NCI-H1048 (cell line): Measurements from ENCODE around the gene DHRS3.
A peak's percentile ranks its signal among the peaks of the same experiment; 100 is the strongest.

ENCODE experiments used
- DNase-seq: peaks from one replicate; lab custom pipeline; 2025; lab: John Stamatoyannopoulos, UW

Gene DHRS3

DNA sequence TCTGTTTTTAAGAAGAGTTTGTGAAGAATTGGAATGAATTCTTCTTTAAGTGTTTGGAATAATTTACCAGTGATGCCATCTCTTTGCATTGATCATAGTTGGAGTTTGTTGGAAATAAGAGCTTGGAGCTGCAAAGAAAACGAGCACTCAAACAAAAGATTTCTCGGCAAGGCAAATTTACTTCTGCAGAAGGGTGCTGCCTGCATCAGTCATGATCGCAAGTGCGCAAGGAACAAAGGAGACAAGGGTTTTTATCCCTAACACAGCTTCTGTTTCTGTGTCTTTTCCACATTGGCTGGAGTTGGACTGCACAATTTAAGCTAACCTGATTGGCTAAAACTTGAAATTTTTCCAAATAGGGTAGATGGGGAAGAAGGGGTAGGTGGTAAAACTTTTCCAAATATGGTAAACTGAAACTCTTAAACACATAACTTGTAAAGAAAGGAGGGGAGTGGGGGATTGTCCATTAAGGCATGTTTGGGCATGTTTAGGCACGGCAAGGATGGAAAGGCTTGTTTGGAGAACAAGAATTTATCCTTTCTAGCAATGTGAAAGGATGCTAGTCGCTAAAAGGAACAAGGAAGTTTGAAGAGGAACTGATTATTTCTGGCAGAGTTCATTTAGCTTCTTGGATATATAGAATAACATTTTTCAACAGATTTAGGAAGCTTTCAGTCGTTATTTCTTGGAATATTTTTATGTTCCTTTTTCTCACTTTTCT, 22.4 kb upstream of the DHRS3 start:
- no peak for DNase-seq

DNA sequence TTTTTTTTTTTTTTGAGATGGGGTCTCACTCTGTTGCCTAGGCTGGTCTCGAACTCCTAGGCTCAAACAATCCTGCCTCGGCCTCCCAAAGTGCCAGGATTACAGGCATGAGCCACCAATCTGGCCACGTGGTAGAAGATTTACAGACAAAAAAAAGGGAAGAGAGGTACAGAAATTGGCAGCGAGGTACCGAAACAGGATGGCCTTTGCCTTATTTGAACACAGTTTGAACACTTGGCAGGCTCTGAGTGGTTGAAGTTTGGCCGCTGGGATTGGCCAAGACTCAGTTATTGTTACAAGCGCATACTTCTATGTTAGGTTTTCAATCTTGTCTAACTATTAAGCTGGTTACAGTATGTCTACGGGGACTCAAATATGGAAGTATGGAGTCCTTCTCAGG, 19.7 kb upstream of the DHRS3 start:
- no peak for DNase-seq

DNA sequence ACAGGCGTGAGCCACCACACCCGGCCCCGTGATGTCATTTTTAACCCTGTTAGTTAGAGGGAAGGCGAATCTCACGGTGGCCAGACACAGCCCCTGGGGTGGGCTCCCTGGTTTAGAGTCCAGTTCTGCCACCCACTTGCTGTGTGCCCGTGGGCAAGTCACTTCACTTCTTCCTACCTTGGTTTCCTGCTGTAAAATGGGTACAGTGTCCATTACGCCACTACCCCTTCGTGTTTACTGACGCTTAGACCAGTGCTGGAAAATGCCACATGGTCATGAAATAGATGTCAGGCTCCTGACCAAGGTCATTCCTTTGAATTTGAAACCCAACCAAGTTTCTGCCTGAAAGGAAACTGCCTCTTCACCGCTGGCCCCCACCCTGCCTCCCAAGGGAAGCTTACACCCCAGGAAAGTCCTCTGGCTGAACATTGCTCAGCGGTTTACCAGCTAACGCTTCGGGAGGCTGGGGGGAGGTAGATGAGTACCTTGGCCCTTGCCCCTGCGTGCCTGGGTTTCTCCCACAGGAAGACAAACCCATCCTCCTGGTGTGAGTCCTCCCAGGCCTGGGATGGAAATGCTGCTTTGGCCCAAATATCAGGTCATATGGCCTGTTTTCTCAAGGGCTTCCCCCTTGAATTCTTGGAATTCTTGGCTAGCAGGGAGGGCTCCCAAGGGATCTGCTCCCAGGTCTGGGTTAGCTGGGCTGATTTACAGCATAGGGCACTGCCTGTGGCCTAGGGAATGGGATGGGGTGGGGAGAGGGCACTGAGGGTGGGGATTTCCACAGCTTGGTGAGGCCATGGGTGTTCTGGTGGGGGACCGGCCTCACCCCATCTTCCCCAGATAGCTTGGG, 18.3 kb upstream of the DHRS3 start:
- DNase-seq = no peak

DNA sequence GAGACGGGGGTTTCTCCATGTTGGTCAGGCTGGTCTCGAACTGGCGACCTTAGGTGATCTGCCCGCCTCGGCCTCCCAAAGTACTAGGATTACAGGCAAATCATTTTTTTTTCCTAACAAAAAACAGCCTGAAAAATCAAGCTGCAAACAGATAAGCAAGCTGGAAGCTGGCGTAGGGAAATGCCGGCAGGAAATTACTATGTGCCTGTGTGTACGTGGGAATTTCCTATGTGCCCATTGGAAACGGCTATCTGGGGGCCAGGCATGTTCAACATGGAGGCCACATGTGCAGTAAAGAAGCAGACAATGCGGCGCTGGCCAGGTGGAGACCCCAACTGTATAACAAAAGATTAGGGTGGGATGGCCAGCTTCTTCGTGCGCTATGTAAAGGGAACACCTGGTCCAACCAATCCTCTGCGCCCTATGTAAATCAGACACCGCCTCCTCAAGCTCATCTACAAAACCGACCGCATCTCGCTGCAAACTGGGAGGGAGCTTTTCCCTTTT, 16.7 kb upstream of the DHRS3 start:
- no peak for DNase-seq

DNA sequence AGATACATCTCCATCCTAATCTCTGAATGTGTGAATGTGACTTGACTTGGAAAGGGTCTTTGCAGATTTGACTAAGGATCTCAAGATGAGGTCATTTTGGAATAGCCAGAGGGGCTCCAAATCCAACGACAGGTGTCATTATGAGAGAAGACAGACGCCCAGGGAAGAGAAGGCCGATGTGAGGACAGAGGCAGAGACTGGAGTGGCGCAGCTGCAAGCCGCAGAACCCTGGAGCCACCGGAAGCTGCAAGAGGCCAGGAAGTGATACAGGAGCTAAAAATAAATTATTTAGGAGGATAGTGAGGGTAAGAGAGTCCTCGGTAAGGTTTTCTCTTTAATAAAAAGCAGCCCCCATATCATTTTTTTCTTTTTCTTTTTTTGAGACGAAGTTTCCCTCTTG, 16.1 kb upstream of the DHRS3 start:
- no peak for DNase-seq

DNA sequence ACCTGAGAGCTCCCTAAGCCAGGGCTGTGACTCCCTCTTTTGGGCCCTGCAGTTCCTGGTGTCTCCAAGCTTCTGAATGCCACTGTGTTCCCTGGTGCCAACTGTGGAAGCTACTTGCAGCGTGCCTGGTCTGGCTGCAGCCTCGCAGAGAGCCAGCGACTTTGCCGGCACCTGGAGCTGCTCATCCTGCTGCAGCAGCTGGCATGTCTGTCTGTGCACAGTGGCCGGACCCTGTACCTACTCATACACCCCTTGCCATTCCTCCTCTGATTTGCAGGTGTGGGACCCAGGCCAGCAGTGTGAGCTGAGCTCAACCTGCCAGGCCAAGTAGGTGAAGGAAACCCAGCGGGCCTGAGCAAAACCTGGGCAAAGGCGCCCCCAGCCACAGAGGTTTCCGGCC, 13.6 kb upstream of the DHRS3 start:
- DNase-seq = no peak

DNA sequence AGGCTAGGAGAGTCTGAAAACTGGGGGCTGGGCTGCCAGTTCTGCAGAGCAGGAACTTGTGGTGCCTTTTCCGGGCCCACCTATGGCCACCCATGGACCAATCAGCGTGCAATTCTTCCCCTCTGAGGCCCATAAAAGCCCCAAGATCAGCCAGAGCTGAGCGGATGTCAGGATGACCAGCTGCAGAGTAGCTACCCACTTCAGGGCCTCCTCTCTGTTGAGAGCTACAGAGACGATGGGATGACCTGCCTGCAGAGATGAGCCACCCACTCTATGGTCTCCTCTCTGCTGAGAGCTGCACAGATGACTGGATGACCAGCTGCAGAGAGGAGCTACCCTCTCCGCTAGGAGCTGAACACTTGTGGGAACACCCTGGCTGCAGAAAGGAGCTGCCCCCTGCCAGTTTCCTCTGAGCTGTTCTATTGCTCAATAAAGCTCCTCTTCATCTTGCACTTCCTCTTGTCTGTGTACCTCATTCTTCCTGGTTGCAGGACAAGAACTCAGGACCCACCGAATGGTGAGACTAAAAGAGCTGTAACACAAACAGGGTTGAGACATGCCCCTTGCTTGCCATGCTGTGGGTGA, 13.0 kb upstream of the DHRS3 start:
- DNase-seq = no peak

DNA sequence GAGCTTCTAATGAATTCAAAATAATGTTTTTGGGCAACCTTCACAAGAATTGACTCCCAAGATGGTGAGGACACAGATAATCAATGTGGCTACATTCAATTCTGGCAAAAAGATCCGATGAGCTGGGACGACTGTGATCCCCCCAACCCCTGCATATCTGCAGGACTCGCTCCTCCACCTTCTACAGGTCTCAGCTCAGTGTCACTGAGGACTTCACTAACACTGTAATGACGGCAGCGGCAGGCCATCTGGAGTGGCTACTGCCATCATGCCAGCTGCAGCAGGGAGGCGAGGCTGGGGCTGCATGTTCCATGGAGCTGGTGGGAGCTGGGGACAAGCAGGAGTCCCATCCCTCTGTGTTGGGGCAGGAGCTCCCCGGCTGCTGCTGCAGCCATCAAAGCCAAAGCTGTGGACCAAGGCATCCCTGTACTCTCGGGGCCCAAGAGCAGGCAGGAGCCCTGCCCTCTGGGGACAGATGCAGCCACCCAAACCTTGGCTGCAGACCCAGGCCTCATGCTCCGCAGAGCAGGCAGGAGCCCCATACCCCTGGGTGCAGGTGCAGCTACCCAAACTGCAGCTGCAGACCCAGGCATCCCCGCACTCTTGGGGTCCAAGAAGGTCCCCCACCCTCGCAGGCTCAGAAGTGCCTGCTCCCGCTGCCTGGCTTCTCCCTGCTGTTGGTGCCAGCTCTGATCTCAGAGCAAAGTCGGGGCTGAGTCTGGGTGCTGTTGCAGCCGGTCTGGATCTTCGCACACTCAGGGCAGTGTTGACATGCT, 12.2 kb upstream of the DHRS3 start:
- DNase-seq = no peak

DNA sequence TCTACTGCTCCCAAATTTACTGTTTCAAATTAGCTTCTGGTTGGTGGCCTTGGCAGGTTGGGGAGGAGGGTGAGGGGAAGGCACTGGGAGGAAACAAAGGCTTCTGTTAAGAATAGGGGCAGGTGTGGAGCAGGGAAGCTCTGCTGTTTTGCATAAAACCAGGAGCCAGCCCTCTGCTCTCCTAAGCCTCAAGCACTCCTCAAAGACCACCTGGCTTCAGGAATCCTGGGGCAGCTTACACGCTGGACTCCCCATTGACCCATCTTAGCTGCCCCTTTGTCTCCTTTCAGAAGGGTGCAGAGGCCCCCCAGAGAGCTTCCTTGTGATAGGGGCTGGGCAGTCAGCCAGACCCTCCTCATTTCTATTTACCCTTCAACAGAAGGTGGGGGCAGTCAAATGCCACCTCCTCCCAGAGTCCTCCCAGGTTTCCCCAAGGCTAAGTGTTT, 11.5 kb upstream of the DHRS3 start:
- no peak for DNase-seq

DNA sequence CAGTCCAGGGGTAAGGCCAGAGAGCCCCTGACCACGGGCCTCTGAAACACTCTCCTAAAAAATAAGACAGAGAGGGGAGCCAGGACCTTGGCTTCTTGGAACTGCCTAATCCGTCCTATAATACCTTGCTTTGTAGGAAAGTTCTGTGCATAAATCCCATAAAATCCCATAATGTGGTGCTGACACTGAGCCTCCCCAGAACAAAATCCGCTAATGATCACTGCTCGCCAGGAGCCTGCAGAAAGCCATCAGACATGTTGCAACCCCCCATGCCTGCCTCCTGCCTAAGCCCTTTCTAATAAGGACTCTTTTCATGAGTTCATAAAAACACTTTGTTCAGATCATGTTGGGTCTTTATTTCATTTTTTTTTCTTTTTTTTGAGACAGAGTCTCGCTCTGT, 9.3 kb upstream of the DHRS3 start:
- no peak for DNase-seq

DNA sequence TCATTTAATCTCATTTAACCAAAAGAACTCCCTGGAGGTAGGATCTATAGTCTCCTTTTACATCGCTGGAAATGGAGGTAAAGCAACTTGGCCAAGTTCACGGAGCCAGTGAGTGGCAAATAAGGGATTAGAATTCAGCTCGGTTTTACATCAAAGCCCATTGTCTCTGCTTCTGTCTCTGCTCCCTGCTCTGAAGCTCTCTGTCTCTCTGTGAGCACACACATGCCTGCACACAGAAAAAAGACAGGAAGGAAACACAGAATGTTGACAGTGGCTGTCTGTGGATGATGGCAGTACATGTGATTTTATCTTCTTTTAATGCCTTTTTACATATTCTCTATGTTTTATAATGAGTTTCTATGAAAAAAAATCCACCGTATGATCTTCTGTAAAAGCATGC, 8.9 kb upstream of the DHRS3 start:
- DNase-seq = no peak

DNA sequence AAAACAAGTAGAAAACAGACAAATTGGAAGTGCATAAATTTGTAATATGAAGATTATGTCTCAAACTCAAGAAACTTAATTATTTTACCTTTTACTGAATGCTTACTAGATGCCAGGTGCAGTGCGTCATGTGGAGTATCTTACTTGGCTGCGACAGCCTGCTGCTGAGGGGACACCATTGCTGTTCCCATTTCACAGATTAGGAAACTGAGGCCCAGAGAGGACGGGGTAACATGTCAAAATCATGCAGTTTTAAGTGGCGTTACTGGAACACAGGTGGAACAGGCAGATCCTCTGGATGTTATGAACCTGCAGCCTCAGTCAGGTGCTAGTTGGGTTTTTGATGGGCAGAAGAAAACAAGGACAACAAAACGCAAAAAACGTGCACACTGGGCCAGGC, 7.3 kb upstream of the DHRS3 start:
- DNase-seq = no peak

DNA sequence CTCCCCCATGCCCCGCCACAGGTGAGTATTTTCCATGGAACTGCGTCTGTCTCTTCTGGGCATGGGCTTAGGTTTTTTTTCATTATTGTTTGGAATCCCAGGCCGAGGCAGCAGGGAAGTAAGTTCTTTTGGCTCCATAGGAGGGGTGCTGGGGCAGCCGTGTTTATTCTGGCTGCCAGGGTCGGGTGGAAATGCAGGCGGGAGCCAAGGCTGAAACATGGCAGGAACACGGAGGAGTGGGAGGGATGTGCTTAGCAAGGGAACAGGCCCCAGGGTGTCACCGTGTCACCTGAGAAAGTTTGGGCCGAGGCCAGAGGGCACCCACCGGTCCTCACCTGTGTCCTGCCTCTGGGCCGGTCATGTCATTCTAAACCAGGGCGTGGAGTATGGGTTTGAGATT, 4.5 kb upstream of the DHRS3 start:
- no peak for DNase-seq

DNA sequence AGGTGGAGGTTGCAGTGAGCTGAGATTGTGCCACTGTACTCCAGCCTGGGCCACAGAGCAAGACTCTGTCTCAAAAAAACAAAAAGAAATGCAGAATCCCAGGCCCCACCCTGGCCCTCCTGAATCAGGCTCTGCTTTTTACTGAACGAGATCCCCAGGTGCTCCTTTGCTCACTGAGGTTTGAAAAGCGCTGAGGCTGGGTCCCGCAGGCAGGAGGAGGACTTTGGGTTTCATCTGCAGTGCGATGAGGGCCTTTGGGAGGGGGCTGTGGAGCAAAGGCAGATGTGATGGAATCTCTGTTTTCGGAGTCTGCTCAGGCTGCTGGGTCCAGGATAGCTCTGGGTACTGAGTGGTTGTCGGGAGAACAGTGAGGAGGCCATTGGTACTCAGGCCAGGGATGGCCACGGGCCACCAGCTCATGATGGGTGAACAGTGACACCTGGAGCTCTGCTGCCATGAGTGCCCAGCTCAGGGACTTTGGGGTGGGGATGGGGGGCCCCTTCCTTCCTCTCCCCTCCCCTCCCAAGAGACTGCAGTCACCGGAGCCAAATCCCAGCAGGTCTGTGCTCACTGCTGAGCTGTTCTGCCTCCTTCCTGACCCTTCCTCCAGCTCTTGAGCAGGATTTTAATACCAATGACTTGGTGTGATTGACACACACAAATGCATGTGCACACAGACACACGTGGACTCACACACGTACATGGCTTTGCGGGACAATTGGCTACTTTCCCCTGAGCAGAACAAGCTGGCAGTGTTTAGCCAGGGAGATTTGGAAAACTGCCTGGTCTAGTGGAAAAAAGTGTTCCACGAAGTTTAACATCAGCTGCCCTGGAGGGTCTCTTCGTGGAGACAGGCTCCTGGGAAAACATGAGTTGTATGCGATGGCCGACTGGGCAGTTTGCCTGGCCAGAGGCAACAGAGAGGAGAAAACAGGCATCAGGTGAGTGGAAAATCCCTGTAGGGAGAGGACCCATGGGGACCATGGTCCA, 3.6 kb upstream of the DHRS3 start:
- DNase-seq = no peak

DNA sequence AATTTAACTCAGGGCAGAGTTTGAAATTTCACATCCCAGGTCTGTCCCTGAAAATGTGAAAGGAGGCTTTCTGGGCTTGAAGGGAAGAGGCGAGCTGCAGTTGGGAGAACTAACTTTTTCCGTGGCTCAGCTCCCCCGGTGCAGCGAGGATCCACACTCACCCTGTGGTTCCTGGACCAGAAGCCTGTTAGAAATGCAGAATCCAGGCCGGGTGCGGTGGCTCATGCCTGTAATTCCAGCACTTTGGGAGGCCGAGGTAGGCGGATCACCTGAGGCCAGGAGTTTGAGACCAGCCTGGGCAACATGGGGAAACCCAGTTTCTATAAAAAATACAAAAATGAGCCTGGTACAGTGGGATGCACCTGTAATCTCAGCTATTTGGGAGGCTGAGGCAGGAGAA, 2.9 kb upstream of the DHRS3 start:
- DNase-seq = no peak

DNA sequence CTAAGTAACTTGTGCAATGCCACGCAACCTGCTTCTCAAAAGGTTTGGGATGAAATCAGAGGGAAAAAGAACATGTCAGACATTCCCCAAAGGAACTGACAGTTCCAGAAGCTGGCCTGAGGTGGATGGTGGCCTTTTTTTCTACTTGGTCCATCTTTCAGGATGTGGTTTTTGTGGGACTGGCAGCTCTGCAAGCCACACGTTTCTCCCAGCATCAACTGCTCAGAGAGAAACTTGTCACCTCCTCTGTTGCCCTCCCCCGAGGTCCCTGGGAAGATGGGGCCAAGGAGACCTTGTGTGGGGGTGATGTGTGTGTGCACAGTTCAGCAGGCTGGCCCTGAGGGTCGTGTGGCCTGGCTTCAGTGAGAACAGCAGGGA, 2.5 kb upstream of the DHRS3 start:
- no peak for DNase-seq

DNA sequence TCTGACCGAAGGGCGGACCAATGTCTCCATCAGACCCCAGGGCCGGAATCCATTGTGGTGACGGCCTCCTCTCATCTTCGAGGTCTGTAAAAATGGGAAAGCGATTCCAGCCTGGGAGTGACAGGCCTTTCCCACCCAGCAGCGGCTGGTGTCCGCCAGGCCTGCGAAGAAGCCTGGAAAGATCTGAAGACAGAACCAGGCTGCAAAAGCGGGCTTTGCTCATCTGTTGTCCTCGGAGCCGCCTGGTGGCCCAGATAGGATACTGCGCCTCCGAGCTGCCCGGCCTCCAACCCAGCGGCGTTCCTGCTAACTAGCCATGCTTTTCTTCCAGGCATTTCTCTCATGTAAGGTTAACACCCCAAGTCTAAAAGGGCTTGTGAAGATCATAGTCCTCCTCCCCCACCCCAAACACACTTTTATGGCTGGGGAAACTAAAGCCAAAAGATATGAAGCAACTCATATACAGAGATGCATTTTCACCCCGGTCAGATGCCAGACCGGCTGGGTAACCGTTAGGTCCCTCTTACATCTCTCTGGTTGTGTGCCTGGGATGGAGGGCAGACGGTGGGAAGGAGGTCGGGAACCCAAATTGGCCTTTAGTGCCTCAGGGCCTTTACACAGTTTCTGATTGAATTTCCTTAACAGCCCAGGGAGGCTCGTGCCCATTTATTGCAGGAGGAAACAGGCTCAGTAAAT, 1.9 kb upstream of the DHRS3 start:
- peak; percentile 43 for DNase-seq

DNA sequence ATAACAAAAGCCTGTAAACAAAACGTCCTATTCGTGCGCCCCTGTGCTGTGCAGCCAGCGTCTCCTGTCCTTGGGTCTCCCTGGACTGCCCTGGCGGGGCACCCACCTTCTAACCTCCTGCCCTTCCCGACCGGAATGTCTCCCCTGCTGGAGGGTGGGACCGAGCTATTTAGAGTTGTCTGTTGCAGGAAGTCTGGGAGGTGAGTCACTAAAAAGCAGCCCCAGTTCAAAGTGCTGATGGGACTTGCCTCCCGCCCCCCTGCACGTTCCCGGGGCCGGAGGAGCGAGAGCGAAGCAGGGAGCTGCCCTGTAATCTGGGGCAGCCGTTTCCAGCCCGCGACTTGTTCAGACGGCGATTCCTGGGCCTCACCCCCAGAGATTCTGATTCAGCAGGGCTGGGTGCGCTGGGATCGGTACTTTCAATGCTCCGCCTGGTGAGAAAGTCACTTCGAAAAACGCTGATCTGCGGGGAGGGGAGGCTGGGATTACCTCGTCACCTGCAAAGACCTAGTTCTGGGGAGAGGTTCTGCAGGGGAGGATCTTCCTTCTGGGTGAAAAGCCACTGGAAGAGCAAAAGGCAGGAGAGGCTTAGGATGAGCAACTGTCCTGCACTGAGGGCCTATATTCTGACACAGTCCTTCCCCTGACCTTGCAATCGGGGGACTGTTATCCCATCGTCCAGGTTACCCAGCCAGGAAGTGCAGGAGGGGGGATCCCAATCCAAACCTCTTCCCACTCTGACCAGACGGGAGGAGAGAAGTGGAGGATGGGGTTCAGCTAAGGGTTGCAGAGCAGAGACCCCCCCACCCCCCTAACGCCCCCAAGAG, 1.2 kb upstream of the DHRS3 start:
- no peak for DNase-seq

DNA sequence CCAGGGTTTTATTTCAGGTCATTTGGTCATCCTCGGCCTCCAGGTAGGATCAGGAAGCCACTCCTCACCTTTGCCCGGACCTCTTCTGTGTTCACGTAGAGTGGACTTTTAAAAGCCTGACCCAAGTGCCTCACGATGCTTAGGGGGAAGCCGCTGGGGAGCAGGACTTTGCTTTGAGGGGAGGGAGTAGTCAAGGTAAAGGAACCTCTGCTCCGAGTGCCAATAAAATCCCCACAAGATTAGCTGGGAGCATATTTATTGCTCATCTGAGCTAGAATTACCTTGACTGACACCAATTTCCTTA, 603 bp upstream of the DHRS3 start:
- no peak for DNase-seq

DNA sequence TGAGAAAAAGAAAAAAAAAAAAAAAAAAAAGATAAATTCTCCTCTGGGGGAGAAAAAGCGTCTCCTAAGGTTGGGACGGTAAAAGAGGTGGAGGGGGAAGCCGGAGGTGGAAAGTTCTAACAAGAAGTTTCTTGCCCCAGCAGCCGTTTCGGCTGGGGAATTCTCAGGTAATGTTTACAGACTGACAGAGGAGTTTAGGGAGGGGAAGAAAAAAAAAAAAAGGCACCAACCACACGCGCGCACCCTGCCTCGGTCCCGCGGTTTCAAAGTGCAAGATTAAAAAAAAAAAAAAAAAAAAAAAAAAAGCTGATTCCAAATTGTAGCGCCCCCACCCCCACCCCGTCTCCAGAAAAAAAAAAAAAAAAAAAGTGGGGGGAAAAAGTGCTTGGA, 504 bp downstream of the DHRS3 start:
- DNase-seq = no peak
